NCI-H1092 treated with DMSO at 0.1 percent for 48 hours (cell line): ENCODE results near the gene RNF182.
"Not testable (repeated sequence)": the region's sequence is repeated elsewhere in the genome, so short reads cannot be mapped to it uniquely, and the experiment has no call there.

ENCODE experiments used
- DNase-seq: peaks from one replicate; lab custom pipeline; 2025; lab: John Stamatoyannopoulos, UW

Gene RNF182, protein sequence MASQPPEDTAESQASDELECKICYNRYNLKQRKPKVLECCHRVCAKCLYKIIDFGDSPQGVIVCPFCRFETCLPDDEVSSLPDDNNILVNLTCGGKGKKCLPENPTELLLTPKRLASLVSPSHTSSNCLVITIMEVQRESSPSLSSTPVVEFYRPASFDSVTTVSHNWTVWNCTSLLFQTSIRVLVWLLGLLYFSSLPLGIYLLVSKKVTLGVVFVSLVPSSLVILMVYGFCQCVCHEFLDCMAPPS

DNA sequence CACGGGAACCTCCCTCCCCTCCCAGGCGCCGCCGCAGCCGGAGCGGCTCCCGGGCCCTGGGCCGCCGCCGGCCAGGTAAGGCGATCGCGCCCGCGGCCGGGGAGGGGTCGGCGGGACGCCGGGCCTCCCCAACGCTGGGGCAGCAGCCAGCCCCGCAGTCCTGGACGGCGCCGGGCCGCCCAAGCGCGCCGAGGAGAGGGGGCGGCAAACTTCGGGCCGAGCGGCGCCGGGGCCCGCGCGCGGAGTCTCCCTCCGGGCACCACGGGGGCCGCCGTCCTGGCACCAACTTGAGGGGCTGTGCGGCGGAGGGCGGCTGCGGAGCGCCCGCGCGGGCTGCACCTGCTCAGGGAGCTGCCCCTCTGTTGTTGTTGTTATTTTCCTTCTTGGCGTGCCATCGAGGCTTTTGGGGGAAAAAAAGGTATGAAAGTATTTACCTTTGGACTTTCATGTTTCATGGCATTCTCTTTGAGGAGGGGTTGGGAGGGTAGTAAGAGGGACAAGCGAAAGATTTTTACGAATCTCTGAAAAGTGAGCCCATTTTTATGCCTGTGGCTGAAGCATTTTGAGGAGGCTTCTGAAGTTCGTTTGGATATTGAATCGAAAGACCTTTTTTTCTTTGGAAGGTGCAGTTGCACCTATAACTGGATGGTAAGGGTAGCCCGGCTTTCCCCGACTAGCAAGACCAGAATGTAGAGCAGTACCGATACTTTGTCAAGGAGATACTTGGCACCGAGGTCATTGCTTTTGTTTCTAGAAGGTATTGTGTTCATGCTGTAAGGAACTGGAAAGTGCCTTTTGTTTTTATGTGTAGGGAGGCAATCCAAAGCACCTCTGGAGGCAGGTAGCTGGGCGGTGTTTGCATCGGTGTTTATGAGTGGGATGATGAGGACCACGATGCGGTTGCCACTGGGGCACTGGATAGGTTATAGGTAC is at the start of gene RNF182:
Gene RNF182 (plus strand): TSS at position 4 of the 933 bp plus-strand sequence. CDS start 52,168 bp downstream, outside the sequence.
- no peak for DNase-seq

DNA sequence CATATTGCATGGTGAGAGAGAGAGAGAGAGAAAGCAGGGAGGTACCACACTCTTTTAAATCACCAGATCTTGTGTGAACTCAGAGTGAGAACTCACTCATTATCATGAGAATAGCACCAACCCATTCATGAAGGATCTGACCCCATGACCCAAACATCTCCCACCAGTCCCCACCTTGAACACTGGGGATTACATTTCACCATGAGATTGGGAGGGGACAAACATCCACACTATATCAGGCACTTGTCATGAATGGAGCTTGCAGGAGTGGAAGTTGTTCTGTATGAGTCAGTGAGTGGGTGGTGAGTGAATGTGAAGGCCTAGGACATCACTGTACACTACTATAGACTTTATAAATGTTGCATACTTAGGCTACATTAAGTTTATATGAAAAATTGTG is 47.7 kb upstream of the RNF182 start:
- no peak for DNase-seq

DNA sequence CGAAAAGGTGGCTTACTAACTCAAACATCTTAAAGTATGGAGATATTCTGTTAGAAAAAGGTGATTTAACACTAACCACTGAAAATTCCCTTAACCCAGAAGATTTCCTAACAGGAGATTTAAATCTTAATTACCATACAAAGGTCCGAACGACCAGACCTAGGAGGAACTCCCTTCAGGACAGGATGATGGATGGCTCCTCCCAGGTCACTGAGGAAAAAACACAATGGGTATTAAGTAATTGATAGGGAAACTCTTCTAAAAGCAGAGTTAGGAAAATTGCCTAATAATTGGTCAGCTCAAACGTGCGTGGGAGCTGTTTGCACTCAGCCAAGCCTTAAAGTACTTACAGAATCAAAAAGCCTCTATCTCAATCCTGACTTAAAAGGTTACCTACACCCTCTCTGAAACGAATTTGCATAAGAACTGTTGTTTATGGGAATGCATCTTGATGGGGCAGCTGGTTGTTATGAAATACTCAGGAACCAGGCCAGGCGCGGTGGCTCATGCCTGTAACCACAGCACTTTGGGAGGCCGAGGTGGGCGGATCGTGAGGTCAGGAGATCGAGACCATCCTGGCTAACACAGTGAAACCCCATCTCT is 44.6 kb upstream of the RNF182 start:
- DNase-seq = not testable (repeated sequence)

DNA sequence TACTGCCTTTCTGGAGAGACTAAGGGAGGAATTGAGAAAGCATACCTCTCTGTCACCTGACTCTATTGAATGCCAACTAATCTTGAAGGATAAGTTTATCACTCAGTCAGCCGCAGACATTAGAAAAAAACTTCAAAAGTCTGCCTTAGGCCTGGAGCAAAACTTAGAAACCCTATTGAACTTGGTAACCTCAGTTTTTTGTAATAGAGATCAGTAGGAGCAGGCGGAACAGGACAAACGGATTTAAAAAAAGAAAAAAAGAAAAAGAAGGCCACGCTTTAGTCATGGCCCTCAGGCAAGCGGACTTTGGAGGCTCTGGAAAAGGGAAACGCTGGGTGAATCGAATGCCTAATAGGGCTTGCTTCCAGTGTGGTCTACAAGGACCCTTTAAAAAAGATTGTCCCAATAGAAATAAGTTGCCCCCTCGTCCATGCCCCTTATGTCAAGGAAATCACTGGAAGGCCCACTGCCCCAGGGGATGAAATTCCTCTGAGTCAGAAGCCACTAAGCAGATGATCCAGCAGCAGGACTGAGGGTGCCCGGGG is 43.1 kb upstream of the RNF182 start:
- DNase-seq = no peak

DNA sequence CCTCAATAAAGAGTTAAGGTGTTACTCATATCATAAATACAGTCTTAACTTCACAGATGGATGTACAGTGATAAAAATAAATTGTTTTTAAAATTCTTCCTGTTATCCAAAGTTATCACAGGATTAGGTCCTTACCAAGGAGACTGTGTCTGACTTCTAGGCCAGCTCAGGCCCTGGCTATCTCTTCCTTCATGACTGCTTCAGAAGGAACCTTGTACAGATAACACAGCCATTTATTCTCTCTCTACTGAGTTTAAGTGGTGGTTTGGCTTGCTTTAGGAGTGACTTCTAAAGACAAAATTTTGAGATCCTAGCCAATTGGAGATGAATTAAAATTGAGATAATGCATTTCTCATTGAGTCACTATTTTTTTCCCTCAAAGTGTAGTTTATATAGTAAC is 40.8 kb upstream of the RNF182 start:
- no peak for DNase-seq

DNA sequence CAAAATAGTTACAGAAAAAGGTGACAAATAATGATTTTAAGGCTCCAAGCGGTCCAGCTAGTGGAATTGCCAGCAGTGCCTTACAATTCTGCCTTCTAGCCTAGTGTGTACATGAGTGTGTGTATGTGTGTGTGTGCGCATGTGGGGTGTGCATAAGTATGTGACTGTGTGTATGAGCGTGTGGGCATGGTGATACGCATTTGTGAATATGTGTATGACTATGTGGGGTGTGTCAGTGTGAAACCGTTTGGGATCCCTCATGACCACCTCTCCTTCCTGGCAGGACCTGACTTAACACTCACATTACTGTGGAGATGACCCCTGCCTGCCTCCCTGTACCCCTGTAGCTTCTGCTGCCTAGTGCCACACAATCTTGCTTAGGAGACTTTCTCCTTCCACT is 40.4 kb upstream of the RNF182 start:
- no peak for DNase-seq

DNA sequence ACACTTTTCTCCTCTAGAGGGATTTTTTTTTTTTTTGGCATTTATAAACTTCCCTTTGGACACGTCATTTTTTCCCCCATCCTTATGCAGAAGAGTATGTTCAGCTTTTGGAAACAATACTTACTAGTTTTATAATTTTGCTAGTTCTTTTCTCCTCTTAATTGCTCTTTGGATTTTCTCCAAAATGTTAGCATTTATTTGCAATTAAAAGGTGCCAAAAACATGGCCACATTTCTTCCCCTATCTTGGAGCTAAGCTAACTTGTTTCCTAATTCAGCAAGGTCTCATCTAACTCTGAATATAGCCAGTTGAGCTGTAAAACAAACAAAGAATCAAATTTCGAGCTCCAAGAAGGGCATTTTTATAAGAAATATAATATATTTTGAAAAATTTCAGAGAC is 39.2 kb upstream of the RNF182 start:
- DNase-seq = no peak

DNA sequence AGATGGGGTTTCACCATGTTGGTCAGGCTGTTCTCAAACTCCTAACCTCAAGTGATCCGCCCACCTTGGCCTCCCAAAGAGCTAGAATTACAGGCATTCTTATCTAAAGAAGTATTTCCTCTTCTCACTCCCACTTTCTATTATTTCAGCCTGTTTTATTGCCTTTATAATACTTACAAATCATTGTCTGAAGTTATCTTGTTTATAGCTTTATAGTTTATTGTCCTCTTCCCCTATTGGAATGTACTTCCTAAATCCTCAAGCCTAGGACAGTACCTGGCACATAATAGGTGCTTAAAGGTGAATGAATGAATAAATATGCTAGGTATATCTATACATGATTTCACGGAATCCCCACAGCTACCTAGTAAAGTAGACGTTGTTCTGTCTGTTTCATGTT is 37.8 kb upstream of the RNF182 start:
- no peak for DNase-seq

DNA sequence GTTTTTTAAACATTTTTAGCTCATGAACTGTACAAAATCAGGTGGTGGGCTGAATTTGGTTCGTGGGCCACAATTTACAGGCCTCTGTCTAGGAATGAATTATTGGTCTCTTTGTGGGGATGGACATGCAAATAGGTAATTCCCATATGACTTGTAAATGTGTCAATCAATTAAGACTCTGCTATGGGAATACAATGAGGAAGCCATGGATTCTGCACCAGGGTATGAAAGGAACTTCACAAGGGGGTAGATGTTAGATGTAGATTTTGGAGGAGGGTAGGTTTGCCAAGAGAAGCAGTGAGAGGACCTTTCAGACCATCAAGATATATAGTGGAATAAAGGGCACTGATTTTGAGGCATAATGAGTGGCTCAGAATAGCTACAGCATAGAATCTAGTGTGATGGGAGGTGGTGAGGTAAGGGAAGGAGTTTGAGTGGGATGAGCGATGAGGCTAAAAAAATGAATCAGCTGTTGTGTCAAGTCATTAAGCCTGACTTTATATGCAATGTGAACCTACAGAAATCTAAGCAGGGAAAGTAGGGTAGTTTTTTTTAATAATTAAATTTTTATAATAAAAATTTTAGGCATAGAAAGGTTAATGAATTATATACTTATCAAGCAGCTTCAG is 32.6 kb upstream of the RNF182 start:
- DNase-seq = no peak

DNA sequence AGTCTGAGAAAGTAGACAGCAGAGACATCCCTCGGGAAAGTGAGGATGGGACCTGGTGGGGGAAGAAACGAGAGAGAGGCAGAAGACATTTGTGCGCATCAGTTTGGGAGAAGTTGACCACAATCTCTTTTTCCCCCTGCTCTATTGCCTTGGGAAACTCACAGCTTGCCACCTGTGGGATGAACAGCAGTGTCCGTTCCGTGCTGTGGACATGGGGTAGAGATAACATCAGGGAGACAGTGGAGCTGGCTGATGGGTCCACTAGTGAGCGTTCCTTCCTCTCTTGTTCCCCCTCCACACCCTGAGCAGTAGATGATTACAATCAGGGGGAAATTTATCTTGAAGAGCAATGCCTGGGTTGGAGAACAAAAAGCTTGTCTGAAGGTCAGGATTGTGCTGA is 21.8 kb upstream of the RNF182 start:
- no peak for DNase-seq

DNA sequence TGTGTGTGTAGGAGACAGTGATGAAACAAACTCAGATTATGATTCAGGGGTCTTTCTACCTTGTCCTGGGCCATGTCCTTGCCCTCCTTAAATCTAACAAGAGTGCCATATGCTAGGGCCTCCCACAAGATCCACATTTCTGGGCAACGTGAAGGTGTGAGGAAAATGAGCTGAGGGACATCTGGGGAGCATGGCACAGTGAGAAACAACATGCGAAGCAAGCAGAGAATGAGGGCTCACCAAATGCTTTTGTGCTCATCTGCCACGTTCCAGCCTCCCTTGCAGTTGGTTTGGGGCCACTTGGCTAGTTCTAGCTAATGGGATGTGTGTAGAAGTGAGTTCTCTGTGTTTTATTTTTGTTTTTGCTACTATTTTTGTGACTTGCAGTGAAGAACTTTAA is 21.4 kb upstream of the RNF182 start:
- no peak for DNase-seq

DNA sequence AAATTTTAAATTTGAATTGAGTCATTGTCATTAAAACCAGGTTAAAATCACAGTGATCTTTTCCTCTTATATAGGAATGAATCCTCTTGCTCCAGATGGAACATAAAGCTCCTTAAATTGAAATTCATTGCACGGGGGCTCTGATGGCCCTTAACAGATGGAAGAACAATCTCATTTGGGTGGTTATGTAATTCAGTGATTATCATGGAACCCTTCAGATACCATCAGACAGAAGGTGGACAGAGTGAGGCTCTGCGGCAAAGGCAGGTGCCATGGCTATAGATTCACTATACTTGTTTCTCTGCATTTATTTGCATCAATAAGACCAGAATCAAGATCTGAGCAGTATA is 17.8 kb upstream of the RNF182 start:
- no peak for DNase-seq

DNA sequence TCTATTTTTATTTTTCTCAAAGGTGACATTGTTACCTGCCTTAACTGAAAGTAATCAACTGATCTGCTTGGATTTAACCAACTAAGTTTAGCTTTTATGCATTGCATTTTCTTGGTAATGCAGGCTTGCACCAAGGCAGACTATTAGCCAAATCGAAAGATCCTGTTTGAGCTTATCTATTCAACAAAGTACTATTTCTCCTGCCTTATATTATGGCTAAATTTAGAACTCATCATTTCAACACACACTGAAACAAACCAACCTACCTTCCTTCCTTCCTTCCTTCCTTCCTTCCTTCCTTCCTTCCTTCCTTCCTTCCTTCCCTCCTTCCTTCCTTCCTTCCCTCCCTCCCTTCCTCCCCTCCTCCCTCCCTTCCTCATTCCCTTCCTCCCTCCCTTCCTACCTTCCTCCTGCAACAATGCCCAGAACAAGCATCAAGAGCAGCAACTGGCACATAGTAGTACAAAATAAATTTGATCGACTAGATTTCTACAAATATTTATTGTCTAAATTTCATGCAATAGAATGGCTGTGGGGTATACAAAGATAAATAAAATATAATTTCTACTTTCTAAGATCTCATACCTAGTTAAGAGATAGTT is 17.0 kb upstream of the RNF182 start:
- DNase-seq = no peak

DNA sequence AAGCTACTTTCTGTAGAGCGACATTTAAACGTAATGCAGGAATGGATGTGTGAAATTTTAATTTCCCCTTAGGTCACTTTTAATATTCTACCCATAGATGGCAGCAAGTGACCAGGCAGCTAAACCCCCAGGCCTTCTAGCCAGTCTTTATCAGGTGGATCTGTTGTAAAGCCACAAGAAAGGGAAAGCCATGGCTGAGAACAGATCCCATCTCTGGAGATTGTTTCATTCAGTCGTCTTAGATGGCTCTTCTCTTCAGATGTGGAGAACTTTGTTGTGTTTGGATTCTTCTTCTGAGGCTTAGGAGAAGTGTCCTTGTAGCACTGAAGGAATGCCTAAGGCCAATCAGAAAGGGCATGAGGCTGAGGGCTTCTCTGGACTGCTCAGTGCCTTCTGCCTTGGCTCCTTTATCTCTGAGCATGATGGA is 15.8 kb upstream of the RNF182 start:
- DNase-seq = peak; percentile 18

DNA sequence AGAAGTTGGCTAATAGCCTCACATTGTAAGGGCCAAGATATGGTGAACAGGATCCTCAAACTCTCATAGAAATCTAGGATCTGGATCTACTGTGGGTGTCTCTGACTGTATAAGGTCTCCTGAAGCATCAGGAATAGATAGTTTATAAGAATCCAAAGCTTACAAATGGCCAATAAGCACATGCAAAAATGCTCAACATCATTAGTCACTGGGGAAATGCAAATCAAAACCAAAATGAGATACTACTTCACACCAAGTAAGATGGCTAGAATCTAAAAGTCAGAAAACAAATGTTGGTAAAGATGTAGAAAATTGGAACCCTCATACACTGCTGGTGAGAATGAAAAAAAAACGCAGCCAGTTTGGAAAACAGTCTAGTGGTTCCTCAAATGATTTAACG is 14.3 kb upstream of the RNF182 start:
- DNase-seq = no peak

DNA sequence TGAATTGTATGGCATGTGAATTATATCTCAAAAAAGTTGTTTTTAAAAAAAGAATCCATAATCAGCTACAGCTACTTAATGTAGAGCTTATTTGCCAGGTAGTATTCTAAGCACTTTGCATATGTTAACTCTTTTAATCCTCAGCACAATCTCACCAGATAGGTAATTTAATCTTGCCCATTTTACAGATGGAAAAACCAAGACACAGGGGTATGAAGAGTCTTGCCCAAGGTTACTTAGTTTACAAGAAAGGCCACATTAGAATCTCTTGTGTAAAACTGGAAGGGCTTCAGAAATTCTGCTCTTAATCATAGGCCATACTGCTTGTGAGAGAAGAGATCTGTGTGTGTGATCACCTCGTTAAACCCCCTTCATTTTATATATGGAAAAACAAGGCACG is 13.4 kb upstream of the RNF182 start:
- no peak for DNase-seq

DNA sequence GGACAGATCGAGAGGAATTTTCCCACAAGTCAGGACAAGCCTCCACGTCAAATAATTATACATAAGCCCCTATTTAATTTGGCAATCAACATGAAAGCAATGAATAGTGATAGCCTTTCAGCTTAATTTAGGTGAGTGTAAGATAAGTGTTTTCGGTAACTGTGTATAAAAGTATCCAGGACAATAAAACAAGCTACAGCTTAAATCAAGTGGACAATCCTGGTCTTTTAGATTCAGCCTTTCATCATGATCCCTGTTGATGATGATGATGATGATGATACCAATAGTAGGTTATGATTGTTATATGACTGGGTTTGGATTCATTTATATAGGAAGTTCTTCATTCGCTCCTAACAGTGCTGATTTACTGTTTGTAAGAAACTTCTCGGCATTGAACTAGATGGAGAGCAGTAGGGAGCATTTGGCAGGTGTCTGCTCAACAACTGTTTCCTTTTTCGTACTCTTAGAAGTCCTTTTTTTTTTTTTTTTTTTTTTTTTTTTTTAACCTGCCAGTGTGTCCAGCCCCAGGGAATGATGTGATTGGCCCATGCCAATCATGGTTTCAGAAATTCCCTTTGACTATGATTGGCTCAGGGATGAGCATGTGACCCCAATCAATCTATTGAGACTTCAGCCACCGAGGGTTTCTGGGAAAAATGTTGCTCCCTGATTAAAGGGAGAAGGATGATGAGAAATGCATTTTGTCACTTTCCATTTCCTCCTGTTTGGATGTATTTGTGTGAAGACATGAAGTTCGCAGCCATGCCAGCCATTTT is 11.3 kb upstream of the RNF182 start:
- no peak for DNase-seq

DNA sequence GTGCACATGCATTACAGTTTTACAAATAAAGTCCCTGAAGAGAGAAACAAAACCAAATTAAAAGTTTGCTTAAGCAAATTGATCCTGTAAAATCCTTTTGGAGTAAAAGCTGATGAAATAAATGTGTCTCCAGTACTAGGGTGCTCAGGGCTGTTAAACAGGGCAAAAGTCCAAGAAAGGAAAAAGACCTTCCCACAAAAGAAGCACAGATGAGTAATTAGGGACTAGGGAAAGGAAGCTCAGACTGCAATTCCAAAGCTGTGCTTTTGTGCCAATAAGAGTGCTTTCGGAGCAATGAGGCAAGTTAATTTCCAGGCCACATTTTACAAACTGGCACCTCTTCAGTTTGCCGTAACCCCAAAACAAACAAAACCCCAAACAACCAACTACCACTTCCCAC is 10.4 kb upstream of the RNF182 start:
- DNase-seq = no peak

DNA sequence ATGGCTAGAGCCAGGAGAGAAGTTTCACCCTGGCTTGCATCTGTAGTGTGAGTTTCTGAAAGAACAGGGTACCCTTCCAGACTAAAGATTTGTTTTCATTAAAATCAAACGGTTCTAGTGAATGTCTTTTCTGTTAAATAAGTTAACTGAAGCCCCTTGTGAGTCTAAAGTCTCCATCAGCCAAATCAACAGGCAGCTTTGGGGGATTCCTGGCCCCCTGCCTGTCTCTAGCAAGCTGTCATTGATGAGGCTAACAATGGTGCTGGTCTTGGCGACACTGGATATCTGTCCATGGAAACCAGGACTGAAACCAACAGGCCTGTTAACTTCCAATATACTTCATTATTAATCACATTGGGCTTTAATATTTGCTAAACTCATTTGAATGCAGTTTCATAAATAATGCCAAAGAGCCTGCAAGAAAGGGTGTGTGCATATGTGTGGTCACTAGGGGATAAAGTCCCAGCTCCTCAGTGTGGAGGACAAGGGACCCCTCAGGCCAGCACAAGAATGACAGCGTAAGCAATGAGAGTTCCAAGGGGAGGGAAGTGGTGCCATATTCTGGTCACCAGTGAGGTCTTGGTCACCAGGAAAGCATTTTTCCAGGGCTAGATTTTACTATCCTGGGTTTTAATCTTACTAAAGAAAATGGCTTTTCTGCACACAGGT is 9.1 kb upstream of the RNF182 start:
- no peak for DNase-seq

DNA sequence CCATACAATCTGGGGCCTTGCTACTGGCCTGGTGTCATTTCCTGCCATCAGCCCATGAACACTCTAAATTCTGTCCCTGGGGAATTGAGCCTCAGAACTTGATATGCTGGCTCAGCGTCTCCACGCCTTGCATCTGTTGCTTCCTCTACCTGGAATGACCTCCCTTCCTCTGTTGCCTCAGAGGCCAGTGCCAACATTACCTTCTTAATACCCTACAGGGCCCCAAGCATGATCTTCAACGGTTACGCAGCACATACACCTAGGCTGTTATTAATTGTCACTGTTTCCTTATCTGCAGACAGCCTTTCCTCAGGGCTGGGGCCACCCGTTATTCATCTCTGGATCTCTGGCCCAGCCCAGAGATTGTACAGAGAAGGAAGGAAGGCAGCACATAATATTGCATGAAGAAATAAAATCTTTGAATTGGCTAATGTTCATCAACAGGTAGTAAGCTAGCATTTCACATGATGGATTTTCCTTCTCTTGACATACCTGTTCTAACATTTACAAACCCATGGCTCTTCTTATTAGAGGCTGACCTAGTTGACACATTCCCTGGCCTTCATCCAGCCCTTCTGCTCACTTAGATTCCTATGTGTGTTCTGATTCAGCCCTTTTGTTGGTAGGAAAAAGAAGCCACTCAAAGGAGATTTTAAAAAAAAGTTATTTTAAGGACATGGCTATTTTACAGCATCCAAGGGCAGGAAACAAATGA is 8.4 kb upstream of the RNF182 start:
- no peak for DNase-seq
